OCI-LY7 (cell line): Measurements from ENCODE around the gene JMJD4.

Experiments used
- CTCF ChIP-seq: fragments of 200-600 bp; sonication (generic); conservative IDR thresholded peaks from 2 replicates; pipeline ENCODE4 v1.5.1; 2014; ENCODE audit warnings: mild to moderate bottlenecking, antibody characterized with exemption, low read length, moderate library complexity, mixed read lengths
- EZH2phosphoT487 ChIP-seq: fragments of 200-600 bp; sonication (generic); IDR thresholded peaks from 2 replicates; pipeline ENCODE4 v1.6.1; 2018; ENCODE audit warnings: low read depth, borderline replicate concordance, mild to moderate bottlenecking, mixed run types, antibody characterized with exemption, low read length, moderate library complexity, mixed read lengths

- TF ChIP-seq EZH2phosphoT487 (no peak), CTCF (no peak)
Observed at GRCh38 chr1:227749225-227749624, 14.1 kb upstream of the JMJD4 start.
